ENCODE measurements around the gene RNF207. TPM values are rescaled to one million over a fixed set of nuclear protein-coding genes. Genes with fewer than 3 reads are reported as not detected.

The RNF207 gene
- total RNA-seq, 1 donor from 2014 or later = 5.6 TPM

- H3K9me3 Mint-ChIP-seq (ENCODE audit: unreplicated experiment) = peaks cover 12% of the 10 kb centered on the region
- H3K36me3 Mint-ChIP-seq (ENCODE audit: unreplicated experiment) = no peaks in the 10 kb centered on the region
- peaks cover 15% of the 10 kb centered on the region for H3K27me3 Mint-ChIP-seq (ENCODE audit: unreplicated experiment)
- peak overlapping the region; percentile 96 for H3K27ac Mint-ChIP-seq (ENCODE audit: unreplicated experiment)
- peaks cover 27% of the 10 kb centered on the region for H3K4me1 Mint-ChIP-seq (ENCODE audit: low read depth, unreplicated experiment)
- DNase-seq = peak; percentile 83
- TF ChIP-seq CTCF (IDR thresholded peaks at IDR 0.05; ENCODE audit: partially characterized antibody, unreplicated experiment) = no peak
- H3K4me3 Mint-ChIP-seq (ENCODE audit: unreplicated experiment) = peak overlapping the region; percentile 82
These were observed 55.7 kb downstream of the RNF207 start for GRCh38 chr1:6261615-6261995.

- Mint-ChIP-seq H3K4me3 (ENCODE audit: unreplicated experiment) (peak overlapping the region; percentile 30), H3K27ac (ENCODE audit: unreplicated experiment) (peak overlapping the region; percentile 96), H3K36me3 (ENCODE audit: unreplicated experiment) (no peaks in the 10 kb centered on the region), H3K4me1 (ENCODE audit: low read depth, unreplicated experiment) (peaks cover 34% of the 10 kb centered on the region), H3K27me3 (ENCODE audit: unreplicated experiment) (peaks cover 16% of the 10 kb centered on the region), H3K9me3 (ENCODE audit: unreplicated experiment) (peaks cover 15% of the 10 kb centered on the region)
- DNase-seq = no peak
- no peak for TF ChIP-seq CTCF (IDR thresholded peaks at IDR 0.05; ENCODE audit: partially characterized antibody, unreplicated experiment)
These were observed 56.9 kb downstream of the RNF207 start for GRCh38 chr1:6262555-6263420.

- Mint-ChIP-seq H3K4me3 (ENCODE audit: unreplicated experiment) (no peak overlapping the region), H3K27ac (ENCODE audit: unreplicated experiment) (no peak overlapping the region), H3K36me3 (ENCODE audit: unreplicated experiment) (no peaks in the 10 kb centered on the region), H3K4me1 (ENCODE audit: low read depth, unreplicated experiment) (peaks cover 43% of the 10 kb centered on the region), H3K27me3 (ENCODE audit: unreplicated experiment) (peaks cover 16% of the 10 kb centered on the region), H3K9me3 (ENCODE audit: unreplicated experiment) (peaks cover 17% of the 10 kb centered on the region)
- no peak for DNase-seq
- TF ChIP-seq CTCF (IDR thresholded peaks at IDR 0.05; ENCODE audit: partially characterized antibody, unreplicated experiment) = no peak
These were observed 57.8 kb downstream of the RNF207 start for GRCh38 chr1:6263716-6264115.

GRCh38 chr1:6265151-6265550 lies 59.2 kb downstream of the RNF207 start:
- Mint-ChIP-seq H3K4me3 (ENCODE audit: unreplicated experiment) (no peak overlapping the region), H3K27ac (ENCODE audit: unreplicated experiment) (peak overlapping the region; percentile 39), H3K36me3 (ENCODE audit: unreplicated experiment) (no peaks in the 10 kb centered on the region), H3K4me1 (ENCODE audit: low read depth, unreplicated experiment) (peaks cover 48% of the 10 kb centered on the region), H3K27me3 (ENCODE audit: unreplicated experiment) (peaks cover 14% of the 10 kb centered on the region), H3K9me3 (ENCODE audit: unreplicated experiment) (peaks cover 18% of the 10 kb centered on the region)
- DNase-seq = no peak
- TF ChIP-seq CTCF (IDR thresholded peaks at IDR 0.05; ENCODE audit: partially characterized antibody, unreplicated experiment) = no peak

- Mint-ChIP-seq H3K27me3 (ENCODE audit: unreplicated experiment) (peaks cover 14% of the 10 kb centered on the region), H3K4me1 (ENCODE audit: low read depth, unreplicated experiment) (peaks cover 56% of the 10 kb centered on the region), H3K4me3 (ENCODE audit: unreplicated experiment) (peak overlapping the region; percentile 42), H3K27ac (ENCODE audit: unreplicated experiment) (peak overlapping the region; percentile 62), H3K9me3 (ENCODE audit: unreplicated experiment) (peaks cover 18% of the 10 kb centered on the region), H3K36me3 (ENCODE audit: unreplicated experiment) (no peaks in the 10 kb centered on the region)
- no peak for TF ChIP-seq CTCF (IDR thresholded peaks at IDR 0.05; ENCODE audit: partially characterized antibody, unreplicated experiment)
- DNase-seq = no peak
These were observed 60.7 kb downstream of the RNF207 start for GRCh38 chr1:6266641-6267040.

Data from glutamatergic neuron (in vitro differentiated cells).